GM19438 (cell line): ENCODE measurements around the gene LMO7.
"Not testable (repeated sequence)": the region's sequence is repeated elsewhere in the genome, so short reads cannot be mapped to it uniquely, and the experiment has no call there.

Experiments used
- ATAC-seq: cut with Tn5 transposase; IDR thresholded peaks from one replicate; pipeline ENCODE4 v1.9.1; 2021; ENCODE audit warnings: low read depth; ENCODE audit not compliant: unreplicated experiment

The LMO7 gene

DNA sequence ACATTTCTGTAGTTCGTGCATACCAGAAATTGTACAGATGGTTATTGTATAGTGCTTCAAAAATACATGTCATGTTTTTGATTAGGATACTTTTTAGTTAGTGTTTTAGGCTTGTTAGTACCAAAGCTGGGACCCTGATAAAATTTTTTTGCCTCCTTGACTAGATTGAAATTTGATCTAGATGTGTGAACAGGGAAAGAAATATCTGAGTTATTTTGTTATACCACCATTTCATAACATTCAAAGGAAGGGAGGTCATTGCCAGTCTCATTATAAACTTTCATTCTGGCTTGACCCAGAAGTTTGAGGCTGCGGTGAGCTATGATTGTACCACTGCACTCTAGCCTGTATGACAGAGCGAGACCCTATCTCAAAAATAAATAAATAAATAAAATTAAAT, 9.0 kb downstream of the LMO7 start:
- ATAC-seq, result no peak

DNA sequence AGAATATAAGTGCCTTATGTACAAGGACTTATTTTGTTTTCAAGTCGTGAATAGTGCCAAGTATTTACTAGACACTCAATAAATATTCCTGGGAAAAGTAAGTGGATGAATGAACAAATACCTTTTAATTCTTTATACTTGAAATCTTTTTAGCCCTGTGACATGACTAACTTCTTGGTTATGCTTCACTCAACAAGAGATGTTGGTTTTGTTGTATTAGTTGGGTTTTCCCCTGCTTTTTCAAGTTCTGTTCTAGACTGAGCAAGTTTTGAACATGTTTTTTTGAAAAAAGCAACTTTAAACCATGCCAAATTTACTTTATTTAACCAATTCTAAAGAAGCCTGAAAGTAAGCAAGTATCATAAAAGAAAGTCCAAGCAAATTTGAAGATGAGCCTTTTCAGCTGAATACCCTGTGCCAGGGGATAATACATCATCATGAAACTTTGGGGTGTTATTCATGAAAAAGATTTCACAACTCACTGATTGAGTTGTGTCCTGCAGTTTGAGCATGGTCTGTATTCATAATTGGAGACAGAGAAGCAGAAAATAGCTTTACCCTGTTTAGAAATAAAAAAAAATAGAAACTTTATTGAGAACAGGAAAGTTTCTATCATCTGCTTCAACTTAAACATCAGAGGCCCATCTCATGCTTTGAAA, 11.1 kb downstream of the LMO7 start:
- ATAC-seq, result peak; percentile 70

- no peak for ATAC-seq
These were observed 12.3 kb downstream of the LMO7 start for GRCh38 chr13:75648446-75648845.

GRCh38 chr13:75651013-75651412, 14.9 kb downstream of the LMO7 start:
- no peak for ATAC-seq

DNA sequence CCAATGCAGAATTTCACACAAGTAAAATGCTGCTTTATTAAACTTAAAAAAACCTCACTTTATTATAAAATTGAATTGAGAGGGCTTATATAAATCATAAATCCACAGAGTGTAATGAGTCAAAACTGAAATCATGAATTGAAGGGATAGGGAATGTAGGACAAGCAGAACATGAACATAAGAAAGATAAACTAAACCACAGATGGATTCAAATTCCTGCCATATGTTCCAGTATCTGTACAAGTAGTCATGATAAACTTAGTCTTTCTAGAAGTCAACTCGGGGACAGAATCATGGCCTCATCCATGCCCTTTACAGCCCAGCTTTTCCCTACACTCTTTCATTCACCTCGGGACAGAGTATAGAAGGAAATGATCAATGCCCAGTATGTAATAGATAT, 16.6 kb downstream of the LMO7 start:
- ATAC-seq, result no peak

DNA sequence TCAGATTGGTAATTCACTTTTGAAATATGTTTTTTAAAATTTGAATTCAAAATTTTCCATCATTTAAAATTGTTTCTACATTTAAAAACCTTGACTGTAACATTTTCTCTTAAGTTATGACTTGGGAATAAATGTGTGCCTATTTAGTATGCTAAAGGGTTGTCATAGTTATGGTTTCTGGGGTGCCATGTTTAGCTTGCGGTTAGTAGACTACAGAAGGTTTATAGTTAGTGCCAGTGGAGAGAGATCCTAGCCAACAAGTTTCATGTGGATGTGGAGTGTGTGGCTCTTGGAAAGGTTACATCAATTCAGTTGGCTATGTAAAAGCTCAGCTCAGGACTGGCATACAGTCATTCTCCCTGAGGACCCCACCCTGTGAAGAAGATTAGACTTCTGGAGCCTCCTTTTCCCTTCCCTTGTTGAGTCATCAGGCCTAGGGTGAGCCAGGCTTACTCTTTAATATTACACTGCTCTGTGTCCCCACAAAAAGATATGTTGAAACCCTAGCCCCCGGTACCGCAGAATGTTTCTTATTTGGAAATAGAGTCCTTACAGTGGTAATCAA, 20.4 kb downstream of the LMO7 start:
- no peak for ATAC-seq

DNA sequence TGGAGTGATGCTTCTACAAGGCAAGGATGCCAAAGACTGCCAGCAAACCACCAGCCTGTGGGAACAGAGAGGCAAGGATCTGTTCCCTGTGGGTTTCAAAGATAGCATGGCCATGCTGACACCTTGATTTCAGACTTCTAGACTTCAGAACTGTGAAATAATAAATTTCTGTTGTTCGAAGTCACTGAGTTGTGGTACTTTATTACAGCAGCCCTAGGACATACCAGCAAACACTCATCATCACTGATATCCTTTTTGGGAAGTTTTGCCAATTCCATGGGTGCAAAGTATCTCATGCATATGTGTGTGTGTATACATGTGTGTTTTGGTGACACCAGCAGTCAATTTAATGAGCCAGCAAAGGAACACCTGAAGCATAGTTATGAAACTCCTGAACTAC, 21.0 kb downstream of the LMO7 start:
- ATAC-seq, result no peak

- no peak for ATAC-seq
These were observed 24.6 kb downstream of the LMO7 start for GRCh38 chr13:75660694-75661093.

- no peak for ATAC-seq
These were observed 25.3 kb downstream of the LMO7 start for GRCh38 chr13:75661443-75661842.

GRCh38 chr13:75666646-75667351, 30.7 kb downstream of the LMO7 start:
- ATAC-seq, result no peak

- no peak for ATAC-seq
These were observed 33.6 kb downstream of the LMO7 start for GRCh38 chr13:75669706-75670105.

GRCh38 chr13:75670496-75670895, 34.4 kb downstream of the LMO7 start:
- ATAC-seq, result no peak

DNA sequence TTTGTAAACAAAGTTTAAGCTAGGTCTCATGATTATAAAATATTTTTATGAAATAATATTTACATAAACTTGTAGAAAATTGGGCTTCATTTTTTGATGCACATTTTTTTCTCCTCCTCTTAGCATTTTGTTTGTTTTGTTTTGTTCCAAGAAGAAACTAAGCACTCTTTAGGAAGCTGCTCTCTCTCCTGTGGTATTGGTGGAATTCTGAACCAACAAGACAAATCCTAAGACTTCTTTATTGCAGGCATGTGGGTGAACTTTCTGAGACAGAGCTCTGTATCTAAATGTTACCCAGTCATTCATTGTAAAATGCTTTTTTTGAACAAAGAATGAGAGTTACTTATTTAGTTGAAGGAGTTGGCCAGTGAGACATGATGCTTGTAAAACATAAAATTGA, 39.3 kb downstream of the LMO7 start:
- ATAC-seq, result no peak

DNA sequence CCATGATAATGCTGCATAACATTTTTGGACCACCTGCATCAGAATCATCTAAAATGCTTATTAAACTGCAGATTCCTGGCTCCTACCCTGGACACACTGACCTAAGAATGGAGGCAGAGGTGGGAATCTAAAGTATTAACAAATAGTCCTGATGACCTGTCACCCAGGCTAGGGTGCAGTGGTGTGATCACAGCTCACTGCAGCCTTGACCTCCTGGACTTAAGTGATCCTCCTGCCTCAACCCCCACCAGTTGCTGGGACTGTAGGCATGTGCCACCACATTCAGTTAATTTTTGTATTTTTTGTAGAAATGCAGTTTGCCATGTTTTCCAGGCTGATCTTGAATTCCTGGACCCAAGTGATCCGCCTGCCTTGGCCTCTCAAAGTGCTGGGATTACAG, 43.3 kb downstream of the LMO7 start:
- ATAC-seq, result no peak

DNA sequence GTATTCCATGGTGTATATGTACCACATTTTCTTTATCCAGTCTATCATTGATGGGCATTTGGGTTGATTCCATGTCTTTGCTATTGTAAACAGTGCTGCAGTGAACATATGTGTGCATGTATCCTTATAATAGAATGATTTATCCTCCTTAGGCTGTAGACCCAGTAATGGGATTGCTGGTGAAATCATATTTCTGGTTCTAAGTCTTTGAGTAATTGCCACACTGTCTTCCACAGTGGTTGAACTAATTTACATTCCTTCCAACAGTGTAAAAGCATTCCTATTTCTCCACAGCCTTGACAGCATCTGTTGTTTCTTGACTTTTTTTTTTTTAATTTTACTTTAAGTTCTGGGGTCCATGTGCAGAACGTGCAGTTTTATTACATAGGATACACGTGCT, 44.1 kb downstream of the LMO7 start:
- not testable (repeated sequence) for ATAC-seq

- ATAC-seq, result no peak
These were observed 46.2 kb downstream of the LMO7 start for GRCh38 chr13:75682326-75682725.

- no peak for ATAC-seq
These were observed 49.1 kb downstream of the LMO7 start for GRCh38 chr13:75685239-75685697.

GRCh38 chr13:75687150-75687763, 51.1 kb downstream of the LMO7 start:
- no peak for ATAC-seq

GRCh38 chr13:75689686-75690085, 53.6 kb downstream of the LMO7 start:
- no peak for ATAC-seq

DNA sequence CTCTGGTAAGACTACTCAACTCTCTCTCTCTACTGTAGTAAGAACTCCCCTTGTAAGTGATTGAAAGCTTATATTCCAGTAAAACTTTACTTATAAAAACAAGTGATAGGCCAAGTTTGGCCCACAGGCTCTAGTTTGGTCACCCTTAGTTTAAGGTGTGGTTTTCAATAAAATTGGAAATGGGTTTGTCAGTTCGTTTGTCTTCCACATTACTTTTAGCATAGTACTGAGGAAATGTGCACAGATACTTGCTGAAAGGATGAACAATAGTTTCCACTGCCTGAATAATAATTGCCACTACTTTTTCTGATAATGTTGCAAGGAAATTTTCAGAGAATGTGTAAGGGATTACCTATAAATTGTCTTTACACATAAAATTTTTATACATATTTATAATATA, 54.5 kb downstream of the LMO7 start:
- ATAC-seq, result no peak

- no peak for ATAC-seq
These were observed 55.1 kb downstream of the LMO7 start for GRCh38 chr13:75691183-75691582.

DNA sequence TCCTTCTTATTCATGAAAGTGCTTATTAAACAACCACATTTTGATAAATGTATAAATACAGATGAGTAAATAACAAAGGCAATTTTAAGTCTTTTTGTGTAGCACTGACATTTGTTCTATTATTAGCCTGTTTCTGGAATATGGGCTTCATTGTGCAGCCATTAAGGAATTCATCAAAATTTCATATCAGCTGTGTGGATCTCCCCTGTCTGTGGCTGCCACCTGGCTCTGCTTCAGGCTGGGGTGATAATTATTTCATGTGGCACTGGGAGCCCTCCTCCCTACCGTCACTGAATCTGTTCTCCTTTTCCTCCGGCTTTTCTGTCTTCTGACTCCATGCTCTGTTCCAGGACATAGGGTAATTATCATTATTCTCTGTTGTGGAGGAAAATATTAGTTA, 57.1 kb downstream of the LMO7 start:
- ATAC-seq, result no peak
